Loucy (cell line): ENCODE data around the gene CSE1L.

Experiments used
- EZH2phosphoT487 ChIP-seq: fragments of 200-600 bp; IDR thresholded peaks from 2 replicates; pipeline ENCODE4 v1.6.1; 2018; ENCODE audit warnings: antibody characterized with exemption, mild to moderate bottlenecking, moderate library complexity, borderline replicate concordance
- TF ChIP-seq, protein P1 (sequence below): fragments of 200-600 bp; sonication (generic); conservative IDR thresholded peaks from 2 replicates; pipeline ENCODE4 v1.5.1; 2014; ENCODE audit warnings: mild to moderate bottlenecking, antibody characterized with exemption, low read length

DNA sequence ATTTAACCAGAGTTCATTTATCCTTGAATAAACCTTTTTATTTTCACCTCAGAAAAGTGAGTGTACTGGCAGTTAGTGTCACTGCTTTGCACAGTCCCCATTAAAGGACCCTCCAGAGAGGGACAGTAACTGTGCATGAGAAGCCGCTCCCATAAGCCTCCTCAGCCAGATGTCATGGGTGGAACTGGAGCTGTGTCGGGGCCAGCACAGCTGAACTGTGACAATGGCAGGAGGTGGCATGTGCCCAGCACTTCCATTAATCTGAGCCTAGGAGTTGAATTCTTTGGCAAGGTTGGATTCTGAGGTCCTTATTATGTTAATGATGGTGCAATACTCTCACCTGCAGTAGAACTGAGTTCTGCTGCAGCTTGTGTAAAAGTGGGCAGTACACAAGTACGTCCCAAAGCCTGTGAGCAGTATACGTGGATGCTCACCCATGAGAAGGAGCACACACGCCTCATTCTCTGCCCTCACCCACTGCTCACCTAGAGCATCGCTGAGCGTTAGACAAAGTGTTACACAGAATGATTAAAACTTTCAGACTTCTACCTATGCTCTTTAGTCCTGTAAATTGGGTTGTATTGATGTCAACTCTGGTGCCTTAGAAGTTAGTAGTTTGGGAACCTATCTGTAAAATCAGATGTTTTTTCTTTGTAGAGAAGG, 11.9 kb upstream of the CSE1L start:
- TF ChIP-seq, protein P1, sequence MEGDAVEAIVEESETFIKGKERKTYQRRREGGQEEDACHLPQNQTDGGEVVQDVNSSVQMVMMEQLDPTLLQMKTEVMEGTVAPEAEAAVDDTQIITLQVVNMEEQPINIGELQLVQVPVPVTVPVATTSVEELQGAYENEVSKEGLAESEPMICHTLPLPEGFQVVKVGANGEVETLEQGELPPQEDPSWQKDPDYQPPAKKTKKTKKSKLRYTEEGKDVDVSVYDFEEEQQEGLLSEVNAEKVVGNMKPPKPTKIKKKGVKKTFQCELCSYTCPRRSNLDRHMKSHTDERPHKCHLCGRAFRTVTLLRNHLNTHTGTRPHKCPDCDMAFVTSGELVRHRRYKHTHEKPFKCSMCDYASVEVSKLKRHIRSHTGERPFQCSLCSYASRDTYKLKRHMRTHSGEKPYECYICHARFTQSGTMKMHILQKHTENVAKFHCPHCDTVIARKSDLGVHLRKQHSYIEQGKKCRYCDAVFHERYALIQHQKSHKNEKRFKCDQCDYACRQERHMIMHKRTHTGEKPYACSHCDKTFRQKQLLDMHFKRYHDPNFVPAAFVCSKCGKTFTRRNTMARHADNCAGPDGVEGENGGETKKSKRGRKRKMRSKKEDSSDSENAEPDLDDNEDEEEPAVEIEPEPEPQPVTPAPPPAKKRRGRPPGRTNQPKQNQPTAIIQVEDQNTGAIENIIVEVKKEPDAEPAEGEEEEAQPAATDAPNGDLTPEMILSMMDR: no peak
- TF ChIP-seq EZH2phosphoT487: no peak
